B cell (primary cell): ENCODE measurements around the gene POGZ. TPM values are rescaled to one million over a fixed set of nuclear protein-coding genes. Genes with fewer than 3 reads are reported as not detected.

Source experiments
- ATAC-seq: fragments of 200-7000 bp; cut with Tn5 transposase; one replicate; pipeline ENCODE4 v1.10.0; 2021; ENCODE audit warnings: low read depth, mild to moderate bottlenecking, moderate number of reproducible peaks, moderate library complexity
- CTCF ChIA-PET: fragments of 350-600 bp; sonication (Branson Sonifier 250); formaldehyde crosslinking; loops from one replicate; lab custom pipeline; 2021; ENCODE audit warnings: antibody characterized with exemption, inconsistent platforms; lab: Charles Lee
- POLR2A ChIA-PET: fragments of 350-600 bp; sonication (Branson Sonifier 250); formaldehyde crosslinking; loops from one replicate; lab custom pipeline; 2021; ENCODE audit warnings: antibody characterized with exemption; lab: Charles Lee
- DNase-seq: peaks from one replicate; pipeline ENCODE4 v3.0.0; 2013
- H2AFZ ChIP-seq: 2 replicates; pipeline ENCODE4 v1.6.1; 2012; ENCODE audit warnings: mild to moderate bottlenecking, low read depth, low read length; ENCODE audit not compliant: insufficient read depth, poor library complexity, severe bottlenecking
- H3K27ac ChIP-seq, 2 donors: 1 replicate in 1 of 2; 2 replicates in 1 of 2; pipeline ENCODE4 v1.5.1; 2012 to 2013; ENCODE audit warnings: low read length in 2 of 2, mild to moderate bottlenecking in 2 of 2, moderate library complexity in 1 of 2
- H3K27me3 ChIP-seq, 4 experiments: fragments of 200-600 bp in 1 of 4; sonication (generic) in 1 of 4; replicated peaks in 1 of 4; 1 replicate in 2 of 4; 2 replicates in 2 of 4; pipeline versions ENCODE4 v1.6.1 to v1.7.0; 2013 to 2016; ENCODE audit warnings: low read length in 3 of 4, mild to moderate bottlenecking in 2 of 4, mixed read lengths in 1 of 4, moderate library complexity in 1 of 4; ENCODE audit not compliant: insufficient read depth in 4 of 4, control insufficient read depth in 3 of 4; ENCODE audit errors: control extremely low read depth in 1 of 4
- H3K36me3 ChIP-seq, 2 experiments: replicated peaks in 1 of 2; 1 replicate in 1 of 2; 2 replicates in 1 of 2; pipeline versions ENCODE4 v1.6.1 to v1.7.1; 2013; ENCODE audit warnings: low read length in 1 of 2; ENCODE audit not compliant: insufficient read depth in 2 of 2, control insufficient read depth in 1 of 2; ENCODE audit errors: control extremely low read depth in 1 of 2, extremely low read depth in 1 of 2
- H3K4me1 ChIP-seq, 2 donors: fragments of 200-600 bp in 1 of 2; sonication (generic) in 1 of 2; 1 replicate in 1 of 2; 2 replicates in 1 of 2; pipeline versions ENCODE4 v1.5.1 to v1.6.1; 2013 to 2017; ENCODE audit warnings: low read length in 2 of 2; ENCODE audit not compliant: control insufficient read depth in 2 of 2, insufficient read depth in 2 of 2
- H3K4me2 ChIP-seq: replicated peaks from 2 replicates; pipeline ENCODE3; 2012; ENCODE audit warnings: mild to moderate bottlenecking, low read depth, low read length; ENCODE audit not compliant: poor library complexity, severe bottlenecking
- H3K4me3 ChIP-seq, 5 experiments: fragments of 200-600 bp in 1 of 5; sonication (generic) in 1 of 5; 1 replicate in 3 of 5; 2 replicates in 2 of 5; pipeline versions ENCODE4 v1.5.1 to v1.7.0; 2011 to 2016; ENCODE audit warnings: low read length in 4 of 5, mild to moderate bottlenecking in 4 of 5, low read depth in 2 of 5, control low read depth in 1 of 5, moderate library complexity in 1 of 5; ENCODE audit not compliant: insufficient read depth in 1 of 5; ENCODE audit errors: control extremely low read depth in 1 of 5, extremely low read depth in 1 of 5
- H3K79me2 ChIP-seq: fragments of 200-600 bp; sonication (generic); one replicate; pipeline ENCODE4 v1.6.0; 2016; ENCODE audit warnings: low read length; ENCODE audit not compliant: control insufficient read depth, insufficient read depth
- H3K9ac ChIP-seq: fragments of 200-600 bp; sonication (generic); 2 replicates; pipeline ENCODE4 v1.6.1; 2017; ENCODE audit warnings: mild to moderate bottlenecking, low read length, moderate library complexity
- H3K9me3 ChIP-seq, 3 donors: one replicate each; pipeline versions ENCODE4 v1.6.1 to v1.7.1; 2013; ENCODE audit warnings: low read length in 2 of 3; ENCODE audit not compliant: control insufficient read depth in 2 of 3, insufficient read depth in 1 of 3; ENCODE audit errors: control extremely low read depth in 1 of 3
- H4K20me1 ChIP-seq: 2 replicates; pipeline ENCODE4 v1.6.0; 2012; ENCODE audit warnings: mild to moderate bottlenecking, low read length; ENCODE audit not compliant: insufficient read depth, control insufficient read depth, poor library complexity, severe bottlenecking
- H3K27ac Mint-ChIP-seq: one replicate; pipeline ENCODE4 v1.8.0; 2021; ENCODE audit warnings: mixed read lengths
- H3K27me3 Mint-ChIP-seq: one replicate; pipeline ENCODE4 v1.8.0; 2021; ENCODE audit warnings: mixed read lengths
- H3K4me1 Mint-ChIP-seq: one replicate; pipeline ENCODE4 v1.8.0; 2021; ENCODE audit warnings: mixed read lengths
- H3K4me3 Mint-ChIP-seq: one replicate; pipeline ENCODE4 v1.8.0; 2021; ENCODE audit warnings: mixed read lengths
- H3K9me3 Mint-ChIP-seq: one replicate; pipeline ENCODE4 v1.8.0; 2022; ENCODE audit warnings: mixed read lengths; ENCODE audit not compliant: insufficient read depth
- CTCF ChIP-seq: fragments of 200-600 bp; IDR thresholded peaks from one replicate; pipeline ENCODE4 v1.8.0; 2022; ENCODE audit warnings: antibody characterized with exemption, mild to moderate bottlenecking
- EZH2 ChIP-seq: IDR thresholded peaks from 2 replicates; pipeline ENCODE4 v1.6.1; 2012; ENCODE audit warnings: borderline replicate concordance, low read depth, mild to moderate bottlenecking, moderate library complexity, low read length; ENCODE audit not compliant: insufficient read depth, poor library complexity, severe bottlenecking
- WGBS: methylation state at CpG from one replicate; pipeline ENCODE4 v1.1.5; 2013; ENCODE audit warnings: missing lambda C conversion rate; ENCODE audit not compliant: insufficient coverage; 5-methylcytosine and 5-hydroxymethylcytosine counted together
- intact Hi-C: fragments of 100-400 bp; cut with micrococcal nuclease; formaldehyde crosslinking; loops from one replicate; pipeline ENCODE4 v1.10.0; 2022
- polyA plus RNA-seq: library from polyadenylated mRNA; depleted of rRNA; stranded (reverse); fragments of >200 nt; gene quantifications from 2 replicates; pipeline ENCODE4 v1.2.3, GENCODE V29; 2012
- total RNA-seq, 2 donors: library from RNA; stranded (reverse); fragments of 120-200 nt in 1 of 2; gene quantifications; 1 replicate in 1 of 2; 2 replicates in 1 of 2; pipeline versions ENCODE4 v1.2.3 to v1.2.4, GENCODE V29; 2013 to 2022

The POGZ gene
- total and polyA plus RNA-seq, 2 donors (not counting 1 experiment from before 2014, with no cell fraction given): 50.2 to 194 TPM

GRCh38 chr1:151478923-151479322 is 19.6 kb upstream of the POGZ start:
- CTCF ChIA-PET: no interaction called here

More at GRCh38 chr1:151478923-151479322, 19.6 kb upstream of the POGZ start:
- TF ChIP-seq EZH2: no peak
- no peak for TF ChIP-seq CTCF
- intact Hi-C loops: no loop called here
- H3K27ac Mint-ChIP-seq: no peak overlapping the region
- POLR2A ChIA-PET: no interaction called here
- no peak for DNase-seq
- peaks cover 0 to 10% (median 7%) of the 10 kb centered on the region in 3 donors for H3K9me3 ChIP-seq
- H3K4me3 ChIP-seq: no peak overlapping the region
- H3K4me2 ChIP-seq: no peak overlapping the region
- H3K4me1 ChIP-seq: no peaks in the 10 kb centered on the region
- 100% methylated on average over 1 of the region's 2 CpGs for WGBS
- peaks cover 2% of the 10 kb centered on the region for H3K9me3 Mint-ChIP-seq
- H3K4me1 Mint-ChIP-seq: no peaks in the 10 kb centered on the region
- no peak overlapping the region for H3K27ac ChIP-seq
- H3K79me2 ChIP-seq: no peaks in the 10 kb centered on the region
- H3K27me3 ChIP-seq: no peaks in the 10 kb centered on the region
- no peak overlapping the region for H3K4me3 Mint-ChIP-seq
- no peak for ATAC-seq
- H4K20me1 ChIP-seq: no peaks in the 10 kb centered on the region
- no peak overlapping the region for H2AFZ ChIP-seq
- H3K36me3 ChIP-seq: no peaks in the 10 kb centered on the region
- no peak overlapping the region for H3K9ac ChIP-seq
- H3K27me3 Mint-ChIP-seq: peaks cover 5% of the 10 kb centered on the region
